HepG2 (cell line): ENCODE measurements around the gene N4BP2L1. TPM values are rescaled to one million over a fixed set of nuclear protein-coding genes. Genes with fewer than 3 reads are reported as not detected.
A peak's percentile ranks its signal among the peaks of the same experiment; 100 is the strongest.

Experiments used
- CENPX ChIP-seq: sonication (generic); formaldehyde crosslinking; IDR thresholded peaks from 2 replicates; pipeline ENCODE4 v1.9.0; 2021; ENCODE audit warnings: mild to moderate bottlenecking, missing genetic modification reagents, moderate library complexity
- CREB1 ChIP-seq, 2 experiments: fragments of 450-650 bp in 1 of 2; IDR thresholded peaks; 2 replicates each; pipeline ENCODE4 v1.6.1; 2016 to 2017; ENCODE audit warnings: control low read depth in 1 of 2, mild to moderate bottlenecking in 1 of 2, missing compliant biosample characterization in 1 of 2, missing genetic modification characterization in 1 of 2
- GABPB1 ChIP-seq: IDR thresholded peaks from 2 replicates; pipeline ENCODE4 v1.6.1; 2016; ENCODE audit warnings: mild to moderate bottlenecking, missing genetic modification reagents, moderate library complexity, missing compliant biosample characterization
- MBD4 ChIP-seq: IDR thresholded peaks from 2 replicates; pipeline ENCODE4 v1.6.1; 2012; ENCODE audit warnings: low read length, inconsistent platforms, borderline replicate concordance
- MED1 ChIP-seq: sonication (generic); formaldehyde crosslinking; IDR thresholded peaks from 2 replicates; pipeline ENCODE4 v1.4.0; 2020; ENCODE audit warnings: missing genetic modification reagents
- MLLT10 ChIP-seq: sonication (generic); formaldehyde crosslinking; IDR thresholded peaks from 2 replicates; pipeline ENCODE4 v1.4.0; 2020; ENCODE audit warnings: missing genetic modification reagents
- NFKBIZ ChIP-seq: IDR thresholded peaks from 2 replicates; pipeline ENCODE4 v1.6.1; 2018; ENCODE audit warnings: missing genetic modification reagents, missing compliant biosample characterization
- SRSF1 ChIP-seq: fragments of 200-400 bp; formaldehyde crosslinking; optimal IDR thresholded peaks from 2 replicates; pipeline ENCODE3; 2017; ENCODE audit warnings: mild to moderate bottlenecking, low read depth, low read length, moderate library complexity
- TBX3 ChIP-seq: fragments of 450-650 bp; IDR thresholded peaks from 2 replicates; pipeline ENCODE4 v1.6.1; 2017; ENCODE audit warnings: antibody characterized with exemption, mild to moderate bottlenecking, inconsistent platforms, borderline replicate concordance
- ZIK1 ChIP-seq: sonication (generic); formaldehyde crosslinking; IDR thresholded peaks from 2 replicates; pipeline ENCODE4 v1.5.0; 2020; ENCODE audit warnings: mild to moderate bottlenecking, low read depth, missing genetic modification reagents, borderline replicate concordance
- ZNF44 ChIP-seq: sonication (generic); formaldehyde crosslinking; IDR thresholded peaks from 2 replicates; pipeline ENCODE4 v1.5.1; 2020; ENCODE audit warnings: mild to moderate bottlenecking, missing genetic modification reagents
- ZNF556 ChIP-seq: sonication (generic); formaldehyde crosslinking; IDR thresholded peaks from 2 replicates; pipeline ENCODE4 v1.4.0; 2020; ENCODE audit warnings: mild to moderate bottlenecking, missing genetic modification reagents, borderline replicate concordance
- ZSCAN30 ChIP-seq: sonication (generic); formaldehyde crosslinking; IDR thresholded peaks from 2 replicates; pipeline ENCODE4 v1.5.0; 2020; ENCODE audit warnings: mild to moderate bottlenecking, missing genetic modification reagents
- polyA plus RNA-seq, 8 experiments: library from polyadenylated mRNA; depleted of rRNA in 3 of 8; stranded (reverse) in 7 of 8; unstranded in 1 of 8; fragments of >200 nt; fragmentation: Illumina TruSeq in 4 of 8; extraction: Trizol in 4 of 8; gene quantifications; 2 replicates each; pipeline versions ENCODE4 v1.2.1 to v1.2.3, GENCODE V29; 2011 to 2016; ENCODE audit warnings: low read depth in 4 of 8, missing spikeins in 1 of 8, mixed read lengths in 1 of 8; ENCODE audit not compliant: insufficient read depth in 1 of 8
- total RNA-seq, 5 experiments: library from RNA; depleted of rRNA; stranded (reverse); fragments of >200 nt; fragmentation: Illumina TruSeq; extraction: Trizol; gene quantifications; 2 replicates each; pipeline ENCODE4 v1.2.3, GENCODE V29; 2016; ENCODE audit warnings: low read depth in 1 of 5
- TF ChIP-seq, protein P1 (sequence below): IDR thresholded peaks from 2 replicates; pipeline ENCODE4 v1.4.0; 2020; ENCODE audit warnings: mild to moderate bottlenecking, missing genetic modification reagents
- TF ChIP-seq, protein P2 (sequence below): sonication (generic); formaldehyde crosslinking; IDR thresholded peaks from 2 replicates; pipeline ENCODE4 v1.4.0; 2020; ENCODE audit warnings: missing genetic modification reagents
- TF ChIP-seq, protein P3 (sequence below): sonication (generic); formaldehyde crosslinking; IDR thresholded peaks from 2 replicates; pipeline ENCODE4 v1.4.0; 2020; ENCODE audit warnings: missing genetic modification reagents
- TF ChIP-seq, protein P4 (sequence below): sonication (generic); formaldehyde crosslinking; IDR thresholded peaks from 2 replicates; pipeline ENCODE4 v1.4.0; 2020; ENCODE audit warnings: missing genetic modification reagents
- TF ChIP-seq, protein P5 (sequence below): sonication (generic); formaldehyde crosslinking; IDR thresholded peaks from 2 replicates; pipeline ENCODE4 v1.4.0; 2020; ENCODE audit warnings: missing genetic modification reagents, low read depth, mild to moderate bottlenecking, borderline replicate concordance

The N4BP2L1 gene
- total and polyA plus RNA-seq, 2 of the 13 experiments (the other 11 are each of a cell fraction or from before 2014, with no cell fraction given): 13.2 to 34.5 TPM

DNA sequence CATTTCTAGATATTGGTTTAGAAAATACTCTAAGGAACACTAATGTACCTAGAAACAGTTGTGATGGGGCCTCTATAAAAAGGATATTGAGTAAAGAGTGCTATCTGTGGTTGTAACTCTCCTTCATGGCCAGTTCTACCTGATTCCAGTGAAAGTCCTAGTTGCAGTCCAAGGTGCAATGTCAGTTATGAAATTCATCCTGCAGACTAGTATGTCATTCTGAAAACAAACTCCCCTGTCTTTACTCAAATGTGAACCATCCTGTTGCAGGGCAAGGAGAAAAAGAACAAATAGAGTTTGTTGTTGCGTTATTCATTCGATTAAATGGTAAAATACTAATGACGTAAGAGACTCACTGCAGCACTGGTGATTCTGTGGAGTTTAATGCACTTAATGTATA is 18.3 kb upstream of the N4BP2L1 start (continued):
- TF ChIP-seq, protein P1, sequence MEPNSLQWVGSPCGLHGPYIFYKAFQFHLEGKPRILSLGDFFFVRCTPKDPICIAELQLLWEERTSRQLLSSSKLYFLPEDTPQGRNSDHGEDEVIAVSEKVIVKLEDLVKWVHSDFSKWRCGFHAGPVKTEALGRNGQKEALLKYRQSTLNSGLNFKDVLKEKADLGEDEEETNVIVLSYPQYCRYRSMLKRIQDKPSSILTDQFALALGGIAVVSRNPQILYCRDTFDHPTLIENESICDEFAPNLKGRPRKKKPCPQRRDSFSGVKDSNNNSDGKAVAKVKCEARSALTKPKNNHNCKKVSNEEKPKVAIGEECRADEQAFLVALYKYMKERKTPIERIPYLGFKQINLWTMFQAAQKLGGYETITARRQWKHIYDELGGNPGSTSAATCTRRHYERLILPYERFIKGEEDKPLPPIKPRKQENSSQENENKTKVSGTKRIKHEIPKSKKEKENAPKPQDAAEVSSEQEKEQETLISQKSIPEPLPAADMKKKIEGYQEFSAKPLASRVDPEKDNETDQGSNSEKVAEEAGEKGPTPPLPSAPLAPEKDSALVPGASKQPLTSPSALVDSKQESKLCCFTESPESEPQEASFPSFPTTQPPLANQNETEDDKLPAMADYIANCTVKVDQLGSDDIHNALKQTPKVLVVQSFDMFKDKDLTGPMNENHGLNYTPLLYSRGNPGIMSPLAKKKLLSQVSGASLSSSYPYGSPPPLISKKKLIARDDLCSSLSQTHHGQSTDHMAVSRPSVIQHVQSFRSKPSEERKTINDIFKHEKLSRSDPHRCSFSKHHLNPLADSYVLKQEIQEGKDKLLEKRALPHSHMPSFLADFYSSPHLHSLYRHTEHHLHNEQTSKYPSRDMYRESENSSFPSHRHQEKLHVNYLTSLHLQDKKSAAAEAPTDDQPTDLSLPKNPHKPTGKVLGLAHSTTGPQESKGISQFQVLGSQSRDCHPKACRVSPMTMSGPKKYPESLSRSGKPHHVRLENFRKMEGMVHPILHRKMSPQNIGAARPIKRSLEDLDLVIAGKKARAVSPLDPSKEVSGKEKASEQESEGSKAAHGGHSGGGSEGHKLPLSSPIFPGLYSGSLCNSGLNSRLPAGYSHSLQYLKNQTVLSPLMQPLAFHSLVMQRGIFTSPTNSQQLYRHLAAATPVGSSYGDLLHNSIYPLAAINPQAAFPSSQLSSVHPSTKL (CRISPR knock-in tag): peak; percentile 92
- TF ChIP-seq, protein P2, sequence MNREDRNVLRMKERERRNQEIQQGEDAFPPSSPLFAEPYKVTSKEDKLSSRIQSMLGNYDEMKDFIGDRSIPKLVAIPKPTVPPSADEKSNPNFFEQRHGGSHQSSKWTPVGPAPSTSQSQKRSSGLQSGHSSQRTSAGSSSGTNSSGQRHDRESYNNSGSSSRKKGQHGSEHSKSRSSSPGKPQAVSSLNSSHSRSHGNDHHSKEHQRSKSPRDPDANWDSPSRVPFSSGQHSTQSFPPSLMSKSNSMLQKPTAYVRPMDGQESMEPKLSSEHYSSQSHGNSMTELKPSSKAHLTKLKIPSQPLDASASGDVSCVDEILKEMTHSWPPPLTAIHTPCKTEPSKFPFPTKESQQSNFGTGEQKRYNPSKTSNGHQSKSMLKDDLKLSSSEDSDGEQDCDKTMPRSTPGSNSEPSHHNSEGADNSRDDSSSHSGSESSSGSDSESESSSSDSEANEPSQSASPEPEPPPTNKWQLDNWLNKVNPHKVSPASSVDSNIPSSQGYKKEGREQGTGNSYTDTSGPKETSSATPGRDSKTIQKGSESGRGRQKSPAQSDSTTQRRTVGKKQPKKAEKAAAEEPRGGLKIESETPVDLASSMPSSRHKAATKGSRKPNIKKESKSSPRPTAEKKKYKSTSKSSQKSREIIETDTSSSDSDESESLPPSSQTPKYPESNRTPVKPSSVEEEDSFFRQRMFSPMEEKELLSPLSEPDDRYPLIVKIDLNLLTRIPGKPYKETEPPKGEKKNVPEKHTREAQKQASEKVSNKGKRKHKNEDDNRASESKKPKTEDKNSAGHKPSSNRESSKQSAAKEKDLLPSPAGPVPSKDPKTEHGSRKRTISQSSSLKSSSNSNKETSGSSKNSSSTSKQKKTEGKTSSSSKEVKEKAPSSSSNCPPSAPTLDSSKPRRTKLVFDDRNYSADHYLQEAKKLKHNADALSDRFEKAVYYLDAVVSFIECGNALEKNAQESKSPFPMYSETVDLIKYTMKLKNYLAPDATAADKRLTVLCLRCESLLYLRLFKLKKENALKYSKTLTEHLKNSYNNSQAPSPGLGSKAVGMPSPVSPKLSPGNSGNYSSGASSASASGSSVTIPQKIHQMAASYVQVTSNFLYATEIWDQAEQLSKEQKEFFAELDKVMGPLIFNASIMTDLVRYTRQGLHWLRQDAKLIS (CRISPR knock-in tag): no peak
- no peak for TF ChIP-seq SRSF1
- TF ChIP-seq ZSCAN30: no peak
- TF ChIP-seq TBX3: no peak
- no peak for TF ChIP-seq ZNF44 (CRISPR knock-in tag)
- TF ChIP-seq CENPX (CRISPR knock-in tag): no peak
- TF ChIP-seq MBD4: no peak
- TF ChIP-seq, protein P3, sequence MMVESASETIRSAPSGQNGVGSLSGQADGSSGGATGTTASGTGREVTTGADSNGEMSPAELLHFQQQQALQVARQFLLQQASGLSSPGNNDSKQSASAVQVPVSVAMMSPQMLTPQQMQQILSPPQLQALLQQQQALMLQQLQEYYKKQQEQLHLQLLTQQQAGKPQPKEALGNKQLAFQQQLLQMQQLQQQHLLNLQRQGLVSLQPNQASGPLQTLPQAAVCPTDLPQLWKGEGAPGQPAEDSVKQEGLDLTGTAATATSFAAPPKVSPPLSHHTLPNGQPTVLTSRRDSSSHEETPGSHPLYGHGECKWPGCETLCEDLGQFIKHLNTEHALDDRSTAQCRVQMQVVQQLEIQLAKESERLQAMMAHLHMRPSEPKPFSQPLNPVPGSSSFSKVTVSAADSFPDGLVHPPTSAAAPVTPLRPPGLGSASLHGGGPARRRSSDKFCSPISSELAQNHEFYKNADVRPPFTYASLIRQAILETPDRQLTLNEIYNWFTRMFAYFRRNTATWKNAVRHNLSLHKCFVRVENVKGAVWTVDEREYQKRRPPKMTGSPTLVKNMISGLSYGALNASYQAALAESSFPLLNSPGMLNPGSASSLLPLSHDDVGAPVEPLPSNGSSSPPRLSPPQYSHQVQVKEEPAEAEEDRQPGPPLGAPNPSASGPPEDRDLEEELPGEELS: peak; percentile 64
- TF ChIP-seq, protein P4, sequence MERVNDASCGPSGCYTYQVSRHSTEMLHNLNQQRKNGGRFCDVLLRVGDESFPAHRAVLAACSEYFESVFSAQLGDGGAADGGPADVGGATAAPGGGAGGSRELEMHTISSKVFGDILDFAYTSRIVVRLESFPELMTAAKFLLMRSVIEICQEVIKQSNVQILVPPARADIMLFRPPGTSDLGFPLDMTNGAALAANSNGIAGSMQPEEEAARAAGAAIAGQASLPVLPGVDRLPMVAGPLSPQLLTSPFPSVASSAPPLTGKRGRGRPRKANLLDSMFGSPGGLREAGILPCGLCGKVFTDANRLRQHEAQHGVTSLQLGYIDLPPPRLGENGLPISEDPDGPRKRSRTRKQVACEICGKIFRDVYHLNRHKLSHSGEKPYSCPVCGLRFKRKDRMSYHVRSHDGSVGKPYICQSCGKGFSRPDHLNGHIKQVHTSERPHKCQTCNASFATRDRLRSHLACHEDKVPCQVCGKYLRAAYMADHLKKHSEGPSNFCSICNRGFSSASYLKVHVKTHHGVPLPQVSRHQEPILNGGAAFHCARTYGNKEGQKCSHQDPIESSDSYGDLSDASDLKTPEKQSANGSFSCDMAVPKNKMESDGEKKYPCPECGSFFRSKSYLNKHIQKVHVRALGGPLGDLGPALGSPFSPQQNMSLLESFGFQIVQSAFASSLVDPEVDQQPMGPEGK (CRISPR knock-in tag): no peak
- no peak for TF ChIP-seq NFKBIZ (CRISPR knock-in tag)
- no peak for TF ChIP-seq GABPB1 (CRISPR knock-in tag)
- TF ChIP-seq ZNF556 (CRISPR knock-in tag): no peak
- no peak for TF ChIP-seq ZIK1 (CRISPR knock-in tag)
- TF ChIP-seq CREB1 (IDR thresholded peaks at IDR 0.05): peak; percentile 83
- peak; percentile 78 for TF ChIP-seq CREB1 (CRISPR knock-in tag; IDR thresholded peaks at IDR 0.05)
- TF ChIP-seq MED1 (CRISPR knock-in tag): peak; percentile 68; the same call in 1 of the 2 replicates
- TF ChIP-seq MLLT10 (CRISPR knock-in tag): no peak
- TF ChIP-seq, protein P5, sequence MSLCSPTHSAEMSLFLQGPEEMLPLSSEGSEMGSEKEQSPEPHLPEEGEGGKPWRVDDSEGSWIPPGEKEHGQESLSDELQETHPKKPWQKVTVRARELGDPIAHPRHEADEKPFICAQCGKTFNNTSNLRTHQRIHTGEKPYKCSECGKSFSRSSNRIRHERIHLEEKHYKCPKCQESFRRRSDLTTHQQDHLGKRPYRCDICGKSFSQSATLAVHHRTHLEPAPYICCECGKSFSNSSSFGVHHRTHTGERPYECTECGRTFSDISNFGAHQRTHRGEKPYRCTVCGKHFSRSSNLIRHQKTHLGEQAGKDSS (CRISPR knock-in tag): no peak
